GM19025 (cell line): ENCODE data around the gene TAAR1.
"Not testable (repeated sequence)": the region's sequence is repeated elsewhere in the genome, so short reads cannot be mapped to it uniquely, and the experiment has no call there.

ENCODE experiments used
- ATAC-seq: cut with Tn5 transposase; IDR thresholded peaks from one replicate; pipeline ENCODE4 v1.9.1; 2021; ENCODE audit warnings: mild to moderate bottlenecking, low read depth, moderate library complexity; ENCODE audit not compliant: unreplicated experiment

TAAR1 gene

GRCh38 chr6:132600900-132601299 is 58.1 kb downstream of the TAAR1 start:
- not testable (repeated sequence) for ATAC-seq

- ATAC-seq: no peak
Measured at GRCh38 chr6:132598473-132598872, 60.5 kb downstream of the TAAR1 start.

GRCh38 chr6:132596201-132596600 is 62.8 kb downstream of the TAAR1 start:
- no peak for ATAC-seq
